Omental fat pad (tissue), 4 donors: Measurements from ENCODE around the gene DHX57. TPM values are rescaled to one million over a fixed set of nuclear protein-coding genes. Genes with fewer than 3 reads are reported as not detected.

Source experiments
- ATAC-seq: fragments of 150-250 bp; one replicate; pipeline ENCODE4 v1.9.1; 2016; ENCODE audit warnings: mild to moderate bottlenecking, moderate library complexity; ENCODE audit not compliant: low FRiP score
- DNase-seq: peaks from one replicate; pipeline ENCODE4 v3.0.0-alpha.2; 2019; ENCODE audit warnings: low spot score
- total RNA-seq, 4 donors: library from RNA; depleted of rRNA; stranded (reverse); fragments of >200 nt; gene quantifications; one replicate each; pipeline ENCODE4 v1.1.0, GENCODE V29; 2016
- TF ChIP-seq, protein P1 (sequence below), 3 donors: fragments of 450-650 bp; IDR thresholded peaks; one replicate each; pipeline ENCODE4 v1.5.1; 2016 to 2017; ENCODE audit warnings: antibody characterized with exemption in 3 of 3, mild to moderate bottlenecking in 3 of 3, moderate library complexity in 2 of 3

Gene DHX57, protein sequence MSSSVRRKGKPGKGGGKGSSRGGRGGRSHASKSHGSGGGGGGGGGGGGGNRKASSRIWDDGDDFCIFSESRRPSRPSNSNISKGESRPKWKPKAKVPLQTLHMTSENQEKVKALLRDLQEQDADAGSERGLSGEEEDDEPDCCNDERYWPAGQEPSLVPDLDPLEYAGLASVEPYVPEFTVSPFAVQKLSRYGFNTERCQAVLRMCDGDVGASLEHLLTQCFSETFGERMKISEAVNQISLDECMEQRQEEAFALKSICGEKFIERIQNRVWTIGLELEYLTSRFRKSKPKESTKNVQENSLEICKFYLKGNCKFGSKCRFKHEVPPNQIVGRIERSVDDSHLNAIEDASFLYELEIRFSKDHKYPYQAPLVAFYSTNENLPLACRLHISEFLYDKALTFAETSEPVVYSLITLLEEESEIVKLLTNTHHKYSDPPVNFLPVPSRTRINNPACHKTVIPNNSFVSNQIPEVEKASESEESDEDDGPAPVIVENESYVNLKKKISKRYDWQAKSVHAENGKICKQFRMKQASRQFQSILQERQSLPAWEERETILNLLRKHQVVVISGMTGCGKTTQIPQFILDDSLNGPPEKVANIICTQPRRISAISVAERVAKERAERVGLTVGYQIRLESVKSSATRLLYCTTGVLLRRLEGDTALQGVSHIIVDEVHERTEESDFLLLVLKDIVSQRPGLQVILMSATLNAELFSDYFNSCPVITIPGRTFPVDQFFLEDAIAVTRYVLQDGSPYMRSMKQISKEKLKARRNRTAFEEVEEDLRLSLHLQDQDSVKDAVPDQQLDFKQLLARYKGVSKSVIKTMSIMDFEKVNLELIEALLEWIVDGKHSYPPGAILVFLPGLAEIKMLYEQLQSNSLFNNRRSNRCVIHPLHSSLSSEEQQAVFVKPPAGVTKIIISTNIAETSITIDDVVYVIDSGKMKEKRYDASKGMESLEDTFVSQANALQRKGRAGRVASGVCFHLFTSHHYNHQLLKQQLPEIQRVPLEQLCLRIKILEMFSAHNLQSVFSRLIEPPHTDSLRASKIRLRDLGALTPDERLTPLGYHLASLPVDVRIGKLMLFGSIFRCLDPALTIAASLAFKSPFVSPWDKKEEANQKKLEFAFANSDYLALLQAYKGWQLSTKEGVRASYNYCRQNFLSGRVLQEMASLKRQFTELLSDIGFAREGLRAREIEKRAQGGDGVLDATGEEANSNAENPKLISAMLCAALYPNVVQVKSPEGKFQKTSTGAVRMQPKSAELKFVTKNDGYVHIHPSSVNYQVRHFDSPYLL (N-terminal part only)
- total RNA-seq, result 10 to 100 TPM in 3 of 4 donors, 1 to 10 TPM in 1; 7.5 to 15.4 (median 13.7) TPM

DNA sequence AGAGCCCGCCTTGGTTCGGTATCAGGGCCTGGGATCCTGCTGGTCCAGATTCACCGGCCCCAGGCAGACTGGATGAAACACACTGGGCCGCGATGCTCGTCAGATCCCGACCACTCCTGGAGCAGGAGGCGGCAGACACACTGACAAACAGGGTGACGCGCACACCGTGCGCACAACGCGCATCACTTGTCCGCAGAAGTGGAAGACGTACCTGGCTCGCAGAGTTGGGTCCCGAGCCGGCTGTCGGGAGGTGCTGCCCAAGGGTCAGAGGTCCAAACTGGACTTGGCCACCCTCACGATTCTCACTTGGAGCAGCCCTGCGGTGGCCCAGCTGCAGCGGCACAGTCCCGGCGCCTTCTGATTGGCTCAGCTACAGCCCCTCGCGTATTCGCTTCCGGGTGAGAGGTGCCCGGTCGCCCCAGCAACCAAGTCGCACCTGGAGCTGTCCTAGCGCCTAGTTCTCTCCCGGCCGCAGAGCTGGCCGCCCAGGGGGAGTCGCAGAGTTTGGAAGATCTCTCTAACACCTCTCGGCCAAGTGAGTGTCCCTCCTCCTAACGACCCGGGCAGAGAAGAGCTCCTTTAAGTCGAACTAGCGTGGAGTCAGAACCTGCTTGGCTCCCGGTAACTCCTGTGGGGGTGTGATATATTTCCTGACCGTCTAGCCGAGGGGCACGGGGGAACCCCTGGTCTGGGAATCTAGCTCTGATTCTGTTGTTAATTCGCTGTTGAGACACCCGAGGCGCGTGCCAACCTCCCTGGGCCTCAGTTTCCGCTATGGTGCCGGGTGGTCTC is at the start of gene DHX57, which contains the start of gene MORN2:
TSS of gene DHX57 (minus strand) at position 359 of the 792 bp plus-strand sequence. CDS start 7,529 bp downstream, outside the sequence.
TSS of gene MORN2 (plus strand) at position 401 of the 792 bp plus-strand sequence.
- peak; percentile 99 for ATAC-seq
- DNase-seq, result peak; percentile 64
- TF ChIP-seq, protein P1, sequence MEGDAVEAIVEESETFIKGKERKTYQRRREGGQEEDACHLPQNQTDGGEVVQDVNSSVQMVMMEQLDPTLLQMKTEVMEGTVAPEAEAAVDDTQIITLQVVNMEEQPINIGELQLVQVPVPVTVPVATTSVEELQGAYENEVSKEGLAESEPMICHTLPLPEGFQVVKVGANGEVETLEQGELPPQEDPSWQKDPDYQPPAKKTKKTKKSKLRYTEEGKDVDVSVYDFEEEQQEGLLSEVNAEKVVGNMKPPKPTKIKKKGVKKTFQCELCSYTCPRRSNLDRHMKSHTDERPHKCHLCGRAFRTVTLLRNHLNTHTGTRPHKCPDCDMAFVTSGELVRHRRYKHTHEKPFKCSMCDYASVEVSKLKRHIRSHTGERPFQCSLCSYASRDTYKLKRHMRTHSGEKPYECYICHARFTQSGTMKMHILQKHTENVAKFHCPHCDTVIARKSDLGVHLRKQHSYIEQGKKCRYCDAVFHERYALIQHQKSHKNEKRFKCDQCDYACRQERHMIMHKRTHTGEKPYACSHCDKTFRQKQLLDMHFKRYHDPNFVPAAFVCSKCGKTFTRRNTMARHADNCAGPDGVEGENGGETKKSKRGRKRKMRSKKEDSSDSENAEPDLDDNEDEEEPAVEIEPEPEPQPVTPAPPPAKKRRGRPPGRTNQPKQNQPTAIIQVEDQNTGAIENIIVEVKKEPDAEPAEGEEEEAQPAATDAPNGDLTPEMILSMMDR (IDR thresholded peaks at IDR 0.05), result no peak

DNA sequence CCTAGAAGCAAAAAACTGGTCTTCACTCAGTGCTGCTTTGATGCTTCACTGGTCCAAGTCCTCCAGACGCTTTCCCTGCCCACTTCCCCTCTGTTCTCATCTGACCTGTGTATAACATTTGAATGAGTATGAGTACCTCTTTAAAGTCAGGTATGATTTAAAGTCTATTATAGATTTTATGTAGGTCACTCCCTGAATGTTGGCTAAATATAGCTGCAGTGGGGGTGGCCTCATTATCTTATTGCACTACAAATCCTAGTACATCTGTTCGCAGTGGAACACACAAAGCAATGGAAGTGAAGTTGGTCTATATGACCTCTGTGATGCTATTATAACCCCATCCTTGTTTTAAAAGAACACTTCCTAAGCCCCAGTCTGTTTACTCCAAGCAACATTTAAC is 47.2 kb upstream of the DHX57 start:
- ATAC-seq (no peak), DNase-seq (no peak)
- TF ChIP-seq, protein P1 (IDR thresholded peaks at IDR 0.05), result no peak

DNA sequence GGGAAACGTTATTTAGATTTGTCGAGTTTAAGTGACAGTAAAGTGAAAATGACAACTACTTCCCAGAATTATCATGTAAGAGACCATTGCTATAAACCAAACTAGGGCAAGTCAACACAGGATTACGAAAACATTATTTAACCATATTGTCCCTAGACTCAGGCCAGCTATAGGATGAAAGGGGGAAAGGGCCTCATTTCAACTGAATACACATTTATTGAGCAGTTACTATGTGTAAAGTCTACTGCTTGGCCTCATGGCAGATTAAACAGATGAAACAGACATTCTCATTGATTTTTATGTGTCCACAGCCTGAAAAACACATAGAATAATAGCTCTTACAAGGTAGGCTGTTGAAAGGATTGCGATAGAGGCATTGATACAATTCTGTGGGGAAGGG is 46.7 kb upstream of the DHX57 start:
- ATAC-seq, result no peak
- TF ChIP-seq, protein P1 (IDR thresholded peaks at IDR 0.05), result no peak
- DNase-seq, result no peak

DNA sequence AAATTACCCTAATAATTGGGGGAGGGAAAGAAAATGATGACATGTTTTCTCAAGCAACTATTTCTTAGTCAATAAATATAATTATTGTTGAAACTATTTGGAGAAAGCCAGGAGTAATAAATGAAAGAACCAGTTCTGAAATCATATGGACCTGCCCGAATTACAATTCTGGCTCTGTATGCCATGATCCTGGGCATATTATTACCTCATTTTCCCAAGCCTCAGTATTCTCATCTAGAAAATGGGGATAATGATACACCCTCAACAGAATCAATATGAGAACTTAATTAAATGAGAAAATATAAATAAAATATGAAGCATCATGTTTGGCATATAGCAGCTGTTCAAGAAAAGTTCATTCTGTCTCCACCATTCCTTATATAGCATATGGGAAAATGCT is 36.9 kb upstream of the DHX57 start:
- no peak for DNase-seq
- no peak for ATAC-seq

DNA sequence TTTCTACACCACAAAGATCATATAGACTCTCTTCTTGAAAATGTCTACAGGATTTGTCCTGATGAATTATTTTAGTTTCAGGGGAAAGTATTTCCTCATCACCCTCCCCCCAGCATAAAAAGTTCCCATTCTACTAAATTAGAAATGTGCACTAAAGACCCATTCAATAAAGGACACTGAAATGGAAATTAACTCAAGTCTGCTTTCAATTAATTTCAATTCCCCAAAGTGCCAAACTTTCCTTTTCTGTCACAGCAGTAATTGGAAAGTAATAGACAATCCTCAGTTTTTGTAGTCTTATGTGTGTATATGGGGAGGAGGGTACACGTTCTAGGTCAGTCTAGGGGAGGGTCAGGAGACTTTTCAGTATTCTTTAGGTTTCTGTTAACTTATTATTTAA is 35.5 kb upstream of the DHX57 start:
- ATAC-seq, result no peak
- TF ChIP-seq, protein P1 (IDR thresholded peaks at IDR 0.05), result no peak
- no peak for DNase-seq

More for the DNA sequence above, 36.9 kb upstream of the DHX57 start:
- TF ChIP-seq, protein P1 (IDR thresholded peaks at IDR 0.05), result no peak

DNA sequence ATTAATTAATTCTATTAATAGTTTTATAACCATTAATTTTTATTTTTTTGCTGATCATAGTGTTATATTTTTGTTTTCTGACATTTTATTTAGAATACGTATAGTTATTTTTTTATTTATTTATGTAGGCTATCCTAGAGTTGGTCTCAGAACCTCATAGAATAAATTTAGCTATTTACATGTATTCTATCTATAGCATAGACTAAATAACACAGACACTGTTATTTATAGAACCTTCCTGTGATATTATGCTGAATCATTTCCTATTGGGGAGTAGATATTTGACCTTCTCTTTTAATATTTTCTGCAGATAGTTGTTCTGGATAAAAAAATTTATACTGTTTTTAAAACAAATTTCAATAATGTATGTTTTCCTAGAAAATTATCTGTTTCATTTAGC is 34.1 kb upstream of the DHX57 start:
- DNase-seq, result no peak
- TF ChIP-seq, protein P1 (IDR thresholded peaks at IDR 0.05), result no peak
- ATAC-seq, result no peak
